Large intestine (tissue), 3 donors: ENCODE measurements around the gene ARMS2. TPM values are rescaled to one million over a fixed set of nuclear protein-coding genes. Genes with fewer than 3 reads are reported as not detected.

Source experiments
- DNase-seq, 2 donors: peaks; one replicate each; pipeline versions ENCODE4 v3.0.0 to v3.0.0-alpha.2; 2013
- H3K27ac ChIP-seq: one replicate; pipeline ENCODE4 v1.5.1; 2013; ENCODE audit warnings: low read length
- H3K27me3 ChIP-seq: 2 replicates; pipeline ENCODE4 v1.6.1; 2013; ENCODE audit warnings: low read length; ENCODE audit not compliant: control insufficient read depth, insufficient read depth
- H3K36me3 ChIP-seq: 2 replicates; pipeline ENCODE4 v1.6.1; 2013; ENCODE audit warnings: low read length; ENCODE audit not compliant: control insufficient read depth, insufficient read depth
- H3K4me1 ChIP-seq: one replicate; pipeline ENCODE4 v1.6.1; 2013; ENCODE audit warnings: low read length; ENCODE audit not compliant: control insufficient read depth, insufficient read depth
- H3K4me3 ChIP-seq: one replicate; pipeline ENCODE4 v1.5.1; 2013; ENCODE audit warnings: low read length
- H3K9me3 ChIP-seq: one replicate; pipeline ENCODE4 v1.6.1; 2013; ENCODE audit warnings: mild to moderate bottlenecking, low read depth, low read length, moderate library complexity; ENCODE audit not compliant: control insufficient read depth
- WGBS: methylation state at CpG from one replicate; pipeline ENCODE4 v1.1.5; 2013; ENCODE audit warnings: low lambda C conversion rate; ENCODE audit not compliant: insufficient coverage; 5-methylcytosine and 5-hydroxymethylcytosine counted together
- polyA plus RNA-seq: library from polyadenylated mRNA; unstranded; fragments of 120-200 nt; gene quantifications from one replicate; pipeline ENCODE4 v1.2.1, GENCODE V29; 2013

The ARMS2 gene
- polyA plus RNA-seq, 1 donor = 0.15 TPM

DNA sequence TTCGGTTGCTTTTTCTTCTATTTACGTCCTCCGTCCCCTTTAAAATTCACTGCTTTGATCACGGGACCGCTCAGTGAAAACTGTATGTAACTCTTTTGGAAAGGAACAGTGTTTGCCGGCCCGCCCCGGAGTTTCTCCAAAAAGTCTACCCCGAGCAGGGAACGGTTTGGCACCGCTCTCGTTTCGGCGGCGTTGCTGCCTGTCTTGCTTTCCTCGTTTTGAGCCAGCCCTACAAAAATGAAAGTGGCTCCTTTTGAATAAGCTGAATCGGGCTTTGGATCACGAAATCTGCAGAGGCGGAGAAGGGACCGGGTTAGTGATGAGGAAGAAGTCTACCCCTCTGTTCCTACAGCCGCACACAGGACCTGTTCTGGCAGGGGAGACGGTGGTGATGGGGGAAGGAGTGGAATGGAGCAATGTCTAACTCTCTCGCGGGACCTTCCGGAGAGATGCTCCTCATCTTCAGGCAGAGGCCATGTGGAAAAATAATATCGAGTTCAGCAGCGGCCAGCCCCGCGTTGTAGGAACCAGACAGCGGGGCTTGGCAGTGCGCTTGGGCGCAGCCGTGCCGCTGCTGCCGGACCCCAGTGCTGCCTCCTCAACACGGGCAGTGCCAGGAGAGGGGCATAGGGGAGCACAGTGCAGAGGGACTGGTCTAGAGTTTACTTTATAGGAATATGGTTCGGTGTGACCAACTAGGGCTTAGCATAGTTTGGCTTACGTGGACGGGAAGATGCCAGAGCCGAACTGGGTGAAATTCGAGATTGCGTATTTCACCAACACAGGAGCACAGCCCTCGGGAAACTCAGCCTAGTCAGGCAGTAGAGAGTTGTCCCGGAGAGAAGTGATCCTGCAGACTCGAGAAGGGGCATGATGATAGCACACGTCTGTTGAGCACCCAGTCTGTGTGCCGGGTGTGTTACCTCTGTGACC, 8.3 kb downstream of the ARMS2 start:
- Histone ChIP-seq H3K9me3 (no peaks in the 10 kb centered on the region), H3K4me3 (peak overlapping the region; percentile 50), H3K27me3 (peaks cover 56% of the 10 kb centered on the region), H3K4me1 (peaks cover 12% of the 10 kb centered on the region), H3K36me3 (no peaks in the 10 kb centered on the region), H3K27ac (no peak overlapping the region)
- DNase-seq = peak in 1 of 2 donors; percentile 47
- no CpG with 5 or more reads among the region's 47 CpGs for WGBS

DNA sequence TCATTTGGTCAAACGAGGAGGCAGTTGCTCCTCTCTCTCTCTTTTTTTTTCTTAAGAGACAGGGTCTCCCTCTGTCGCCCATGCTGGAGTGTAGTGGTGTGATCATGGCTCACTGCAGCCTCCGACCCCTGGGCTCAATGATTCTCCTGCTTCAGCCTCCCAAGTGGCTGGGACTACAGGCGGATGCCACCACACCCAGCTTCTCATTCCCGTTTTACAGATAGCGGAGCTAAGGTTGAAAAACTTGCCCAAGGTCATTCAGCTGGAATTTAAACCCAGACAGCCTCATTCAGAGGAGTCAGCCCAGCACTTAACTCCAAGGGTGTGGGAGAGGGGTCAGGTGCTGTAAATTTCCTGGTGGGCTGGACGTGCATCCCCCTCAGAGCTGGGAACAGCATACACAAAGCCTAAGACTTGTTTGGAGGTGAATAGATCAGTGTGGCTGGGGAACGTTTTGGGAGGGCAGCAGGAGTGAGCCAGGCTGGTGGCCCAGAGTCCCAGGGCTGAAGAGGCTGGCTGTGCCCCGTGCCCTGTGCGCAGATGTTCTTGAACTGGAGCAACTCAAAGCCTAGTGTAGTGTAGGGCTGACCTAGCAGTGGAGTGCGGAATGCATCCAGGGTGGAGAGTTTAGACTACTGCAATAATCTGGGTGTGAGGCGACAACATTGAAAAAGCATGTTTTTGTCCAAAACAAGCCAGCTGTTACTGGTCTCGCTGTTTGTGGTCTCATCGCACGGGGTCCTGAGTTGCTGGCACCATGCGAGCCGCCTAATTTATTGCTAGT, 9.2 kb downstream of the ARMS2 start:
- WGBS = no CpG with 5 or more reads among the region's 17 CpGs
- Histone ChIP-seq H3K27ac (no peak overlapping the region), H3K9me3 (no peaks in the 10 kb centered on the region), H3K4me1 (peaks cover 12% of the 10 kb centered on the region), H3K36me3 (no peaks in the 10 kb centered on the region), H3K4me3 (no peak overlapping the region), H3K27me3 (peaks cover 49% of the 10 kb centered on the region)
- DNase-seq = no peak

DNA sequence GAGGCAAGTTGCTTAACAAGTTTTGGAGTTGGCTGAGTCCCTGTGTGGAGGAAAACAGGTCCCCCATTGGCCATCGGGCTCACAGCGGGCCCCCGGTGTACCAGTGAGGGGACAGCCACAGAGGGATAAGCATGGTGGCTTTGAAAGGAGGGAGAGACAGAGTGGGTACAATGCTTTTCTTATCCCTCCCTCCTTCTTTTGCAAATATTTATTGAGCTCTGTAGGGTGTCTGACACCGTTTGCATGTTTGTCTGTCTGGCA, 9.7 kb downstream of the ARMS2 start:
- Histone ChIP-seq H3K4me3 (no peak overlapping the region), H3K27me3 (peaks cover 43% of the 10 kb centered on the region), H3K27ac (no peak overlapping the region), H3K4me1 (peaks cover 12% of the 10 kb centered on the region), H3K36me3 (no peaks in the 10 kb centered on the region), H3K9me3 (no peaks in the 10 kb centered on the region)
- WGBS = no CpG with 5 or more reads among the region's 4 CpGs
- no peak for DNase-seq

DNA sequence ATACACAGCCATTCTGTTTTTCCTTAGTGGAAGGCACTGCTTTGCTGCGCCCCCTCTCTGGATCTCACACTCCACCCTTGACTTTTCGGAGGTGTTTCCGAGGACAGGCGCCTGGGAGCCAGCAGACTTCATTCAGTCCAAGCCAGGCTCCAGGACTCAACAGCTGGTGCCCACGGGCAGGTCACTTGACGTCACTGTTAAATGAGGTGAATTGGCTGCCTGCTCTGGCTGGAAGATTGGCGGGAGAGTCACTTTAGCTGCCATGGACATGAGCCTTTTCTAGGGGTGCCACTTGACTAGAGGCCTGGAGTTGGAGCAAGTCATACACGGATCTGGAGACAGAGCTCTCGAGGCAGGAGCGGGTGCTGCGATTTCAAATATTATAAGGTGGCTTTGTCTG, 10.1 kb downstream of the ARMS2 start:
- Histone ChIP-seq H3K27ac (no peak overlapping the region), H3K9me3 (no peaks in the 10 kb centered on the region), H3K4me1 (peaks cover 12% of the 10 kb centered on the region), H3K4me3 (no peak overlapping the region), H3K27me3 (peaks cover 39% of the 10 kb centered on the region), H3K36me3 (no peaks in the 10 kb centered on the region)
- 100% methylated on average over 1 of the region's 11 CpGs for WGBS
- DNase-seq = no peak

DNA sequence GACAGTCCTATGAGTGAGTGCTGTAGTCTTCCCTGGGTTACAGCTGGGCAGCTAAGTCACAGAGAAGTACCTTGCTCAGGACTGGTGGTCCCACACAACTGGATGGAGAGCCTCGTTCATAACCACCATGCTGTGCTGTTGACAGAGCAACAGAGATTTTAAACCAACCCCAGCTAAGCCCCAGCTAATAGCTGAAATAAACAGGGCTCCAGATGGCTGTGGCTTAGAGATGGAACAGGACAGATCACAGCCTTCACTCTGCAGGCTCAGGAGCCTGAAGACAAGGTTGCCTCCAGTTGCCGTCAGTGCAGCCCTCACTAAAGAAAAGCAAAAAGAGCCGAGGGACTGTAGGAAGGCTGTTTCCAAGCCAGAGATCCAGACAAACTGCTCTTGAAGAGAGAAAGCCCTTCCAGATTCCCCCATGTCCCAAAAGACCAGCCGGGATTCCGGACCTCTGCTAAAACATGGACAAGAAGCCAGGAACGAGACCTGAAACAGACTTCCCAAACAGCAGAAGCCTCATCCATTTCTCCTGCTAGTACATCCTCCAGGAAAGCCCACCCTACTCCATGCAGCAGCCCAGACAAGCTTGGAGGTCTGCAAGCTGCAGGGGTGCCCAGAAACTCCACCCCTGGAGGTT, 11.1 kb downstream of the ARMS2 start:
- WGBS = no CpG with 5 or more reads among the region's 6 CpGs
- peaks cover 30% of the 10 kb centered on the region for H3K27me3 ChIP-seq
- H3K4me1 ChIP-seq = peaks cover 8% of the 10 kb centered on the region

DNA sequence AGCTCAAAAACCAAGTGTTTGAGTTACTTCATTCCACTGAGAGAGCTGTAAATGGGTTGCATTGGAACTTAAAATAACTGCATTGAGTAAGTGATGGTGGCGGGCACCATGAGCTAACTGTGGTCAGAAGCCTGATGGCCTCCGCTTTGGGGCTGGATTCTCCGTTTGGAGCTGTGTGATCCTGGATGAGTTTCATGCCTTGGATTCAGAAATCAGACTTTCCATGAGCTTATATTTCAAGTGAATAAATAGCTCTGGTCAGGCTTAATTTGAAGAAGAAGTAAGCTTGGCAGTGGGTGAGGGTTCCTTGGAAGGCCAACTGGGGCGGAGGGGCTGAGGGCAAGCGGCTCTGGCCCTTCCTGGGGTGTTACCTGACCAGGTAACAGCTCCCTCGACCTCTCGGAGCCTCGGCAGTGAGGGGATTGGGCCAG, 12.5 kb downstream of the ARMS2 start:
- no CpG with 5 or more reads among the region's 8 CpGs for WGBS
- DNase-seq = no peak
- Histone ChIP-seq H3K4me3 (no peak overlapping the region), H3K27ac (no peak overlapping the region), H3K4me1 (peaks cover 5% of the 10 kb centered on the region), H3K9me3 (no peaks in the 10 kb centered on the region), H3K27me3 (peaks cover 26% of the 10 kb centered on the region), H3K36me3 (no peaks in the 10 kb centered on the region)

More for the DNA sequence above, 11.1 kb downstream of the ARMS2 start:
- H3K9me3 ChIP-seq = no peaks in the 10 kb centered on the region
- no peak overlapping the region for H3K27ac ChIP-seq
- no peak overlapping the region for H3K4me3 ChIP-seq
- no peak for DNase-seq
- no peaks in the 10 kb centered on the region for H3K36me3 ChIP-seq

DNA sequence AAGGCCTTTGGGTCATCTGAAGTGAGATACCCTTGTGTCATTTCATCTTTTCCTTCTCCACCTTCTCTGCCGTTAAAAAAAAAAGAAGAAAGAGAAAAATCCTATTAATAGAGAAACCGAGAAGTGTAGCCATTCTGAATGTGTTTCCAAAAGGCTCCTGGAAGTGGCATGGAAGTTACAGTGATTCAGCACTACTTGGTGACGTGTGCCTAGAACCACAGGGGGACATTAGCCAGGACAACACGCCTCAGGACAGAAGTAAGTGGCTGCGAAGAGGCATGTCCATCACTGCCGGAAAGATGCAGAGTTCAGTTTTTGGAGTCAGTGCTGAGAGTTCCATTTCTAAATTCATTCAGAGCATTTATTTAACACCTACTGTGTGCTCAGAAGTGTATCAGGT, 13.2 kb downstream of the ARMS2 start:
- no peak overlapping the region for H3K4me3 ChIP-seq
- H3K9me3 ChIP-seq = no peaks in the 10 kb centered on the region
- H3K36me3 ChIP-seq = no peaks in the 10 kb centered on the region
- WGBS = 100% methylated on average over 1 of the region's 6 CpGs
- no peak for DNase-seq
- peaks cover 18% of the 10 kb centered on the region for H3K27me3 ChIP-seq
- no peak overlapping the region for H3K27ac ChIP-seq
- H3K4me1 ChIP-seq = peaks cover 3% of the 10 kb centered on the region

DNA sequence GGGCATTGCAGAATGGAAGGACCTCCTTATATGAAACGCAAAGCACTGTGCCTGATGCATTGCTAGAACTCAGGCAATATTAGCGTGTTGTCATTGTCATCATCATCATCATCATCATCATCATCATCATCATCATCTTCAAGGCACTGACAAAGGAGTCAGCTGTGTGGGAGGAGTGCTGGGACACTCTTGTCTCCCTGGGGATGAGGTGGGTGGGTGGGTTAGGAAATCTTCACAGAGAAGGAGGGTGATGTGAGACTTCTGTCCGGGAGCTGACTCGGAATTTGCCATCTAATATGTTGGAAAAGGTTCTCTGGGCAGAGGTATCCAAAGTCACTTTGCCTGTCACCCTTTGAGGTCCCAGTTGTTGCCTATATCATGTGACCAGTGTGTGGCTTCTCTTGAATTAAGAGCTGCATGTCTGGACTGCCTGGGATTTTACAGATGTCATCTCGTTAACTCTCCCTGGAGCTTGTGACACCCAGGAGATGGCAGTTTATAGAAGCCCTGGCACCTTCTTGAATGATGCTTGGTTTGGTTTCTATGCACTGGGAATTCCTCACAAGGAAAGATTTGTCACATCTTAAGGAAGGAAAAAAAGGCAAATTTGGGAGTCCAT, 14.0 kb downstream of the ARMS2 start:
- no peak for DNase-seq
- no peaks in the 10 kb centered on the region for H3K36me3 ChIP-seq
- peaks cover 13% of the 10 kb centered on the region for H3K27me3 ChIP-seq
- no peak overlapping the region for H3K27ac ChIP-seq
- H3K9me3 ChIP-seq = no peaks in the 10 kb centered on the region
- no CpG with 5 or more reads among the region's 5 CpGs for WGBS
- no peak overlapping the region for H3K4me3 ChIP-seq
- no peaks in the 10 kb centered on the region for H3K4me1 ChIP-seq

DNA sequence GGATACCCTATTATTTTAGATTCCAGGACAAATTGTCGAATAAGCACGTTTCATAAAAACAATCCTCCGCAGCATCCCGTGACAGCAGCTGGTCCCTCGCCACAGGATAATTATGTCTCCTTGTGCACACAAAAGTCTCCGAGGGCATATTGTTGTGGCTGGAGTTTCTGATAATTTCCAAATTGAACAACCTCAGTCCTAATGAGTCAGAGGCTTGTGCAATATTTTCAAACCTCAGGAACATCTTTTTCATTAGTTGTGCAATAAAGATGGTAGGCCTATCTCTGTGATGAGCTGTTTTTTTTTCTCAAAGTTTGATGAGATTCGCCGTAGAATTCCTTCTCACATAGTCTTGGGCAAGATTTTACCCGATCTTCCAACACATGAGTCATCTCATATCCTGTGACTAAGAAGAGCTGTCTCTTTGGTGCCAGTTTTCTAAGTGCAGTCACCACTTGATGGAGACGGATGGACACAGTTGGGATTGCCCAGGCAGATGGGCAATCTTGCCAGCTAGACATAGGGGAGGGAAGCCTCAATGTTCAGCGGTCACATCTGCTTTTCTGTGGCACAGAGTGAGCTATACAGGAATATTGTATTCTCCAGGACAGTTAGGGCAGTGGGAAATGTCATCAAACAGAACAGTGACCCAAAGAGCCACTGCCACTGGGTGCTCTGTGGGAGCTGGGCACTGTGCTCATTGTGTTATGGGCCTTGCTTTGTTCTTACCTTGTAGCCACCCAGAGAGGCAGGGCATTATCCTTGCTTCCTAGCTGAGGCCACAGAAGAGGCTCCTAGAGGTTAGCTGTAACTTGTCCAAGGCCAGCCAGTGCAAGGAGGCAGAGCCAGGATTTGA, 14.7 kb downstream of the ARMS2 start:
- no peak overlapping the region for H3K4me3 ChIP-seq
- H3K9me3 ChIP-seq = no peaks in the 10 kb centered on the region
- H3K36me3 ChIP-seq = no peaks in the 10 kb centered on the region
- peaks cover 6% of the 10 kb centered on the region for H3K27me3 ChIP-seq
- DNase-seq = no peak
- no peak overlapping the region for H3K27ac ChIP-seq
- peaks cover under 1% of the 10 kb centered on the region for H3K4me1 ChIP-seq
- WGBS = 100% methylated on average over 2 of the region's 11 CpGs
